PC-9 (cell line): ENCODE measurements around the gene TTLL8.

Experiments
- CTCF ChIP-seq: fragments of 200-600 bp; sonication (generic); conservative IDR thresholded peaks from 2 replicates; pipeline ENCODE4 v1.6.1; 2017; ENCODE audit warnings: mixed run types, antibody characterized with exemption, mild to moderate bottlenecking, moderate library complexity
- EZH2 ChIP-seq: fragments of 200-600 bp; sonication (generic); IDR thresholded peaks from 2 replicates; pipeline ENCODE4 v1.8.0; 2017; ENCODE audit warnings: antibody characterized with exemption, low read depth

- TF ChIP-seq EZH2 = no peak
- TF ChIP-seq CTCF = no peak
These were observed 31.7 kb upstream of the TTLL8 start, which contains the start of gene MOV10L1 for GRCh38 chr22:50089682-50090411.
